IMR-90 (cell line): ENCODE data around the gene IGIP.

Experiments
- BHLHE40 ChIP-seq: fragments of 150-350 bp; IDR thresholded peaks from 2 replicates; pipeline ENCODE4 v1.6.1; 2016; ENCODE audit warnings: mild to moderate bottlenecking, low read depth, low read length
- CEBPB ChIP-seq: IDR thresholded peaks from 2 replicates; pipeline ENCODE4 v1.6.1; 2012; ENCODE audit warnings: low read depth, low read length, improper control_type of control experiment
- FOS ChIP-seq: fragments of 150-350 bp; IDR thresholded peaks from 2 replicates; pipeline ENCODE4 v1.6.1; 2016; ENCODE audit warnings: low read depth, low read length
- MAFK ChIP-seq: IDR thresholded peaks from 2 replicates; pipeline ENCODE4 v1.6.1; 2012; ENCODE audit warnings: low read depth, low read length, improper control_type of control experiment
- MAZ ChIP-seq: IDR thresholded peaks from 2 replicates; pipeline ENCODE4 v1.6.1; 2012; ENCODE audit warnings: low read depth, mild to moderate bottlenecking, low read length, improper control_type of control experiment, moderate library complexity, borderline replicate concordance
- MXI1 ChIP-seq: IDR thresholded peaks from 2 replicates; pipeline ENCODE4 v1.6.1; 2012; ENCODE audit warnings: low read depth, mild to moderate bottlenecking, low read length, moderate library complexity, borderline replicate concordance
- NFE2L2 ChIP-seq: fragments of 150-350 bp; IDR thresholded peaks from 2 replicates; pipeline ENCODE4 v1.6.1; 2016; ENCODE audit warnings: low read depth, mild to moderate bottlenecking, low read length
- POLR2A ChIP-seq: IDR thresholded peaks from 2 replicates; pipeline ENCODE4 v1.6.1; 2012; ENCODE audit warnings: mild to moderate bottlenecking, low read depth, low read length
- RAD21 ChIP-seq: IDR thresholded peaks from 2 replicates; pipeline ENCODE4 v1.6.1; 2012; ENCODE audit warnings: low read length, improper control_type of control experiment
- RCOR1 ChIP-seq: IDR thresholded peaks from 2 replicates; pipeline ENCODE4 v1.6.1; 2012; ENCODE audit warnings: mild to moderate bottlenecking, low read length, improper control_type of control experiment; ENCODE audit not compliant: insufficient replicate concordance
- SMC3 ChIP-seq: fragments of 150-350 bp; IDR thresholded peaks from 2 replicates; pipeline ENCODE4 v1.6.1; 2016; ENCODE audit warnings: low read depth, mild to moderate bottlenecking, antibody characterized with exemption, low read length, moderate library complexity
- TF ChIP-seq, protein P1 (sequence below): conservative IDR thresholded peaks from 2 replicates; pipeline ENCODE4 v1.5.1; 2012; ENCODE audit warnings: mild to moderate bottlenecking, low read depth, low read length, improper control_type of control experiment
- TF ChIP-seq, protein P2 (sequence below): fragments of 150-350 bp; IDR thresholded peaks from 2 replicates; pipeline ENCODE4 v1.6.1; 2017; ENCODE audit warnings: mild to moderate bottlenecking, antibody characterized with exemption, low read length, low read depth
- TF ChIP-seq, protein P3 (sequence below): fragments of 150-350 bp; IDR thresholded peaks from 2 replicates; pipeline ENCODE4 v1.6.1; 2016; ENCODE audit warnings: low read depth, mild to moderate bottlenecking, low read length, moderate library complexity, borderline replicate concordance

DNA sequence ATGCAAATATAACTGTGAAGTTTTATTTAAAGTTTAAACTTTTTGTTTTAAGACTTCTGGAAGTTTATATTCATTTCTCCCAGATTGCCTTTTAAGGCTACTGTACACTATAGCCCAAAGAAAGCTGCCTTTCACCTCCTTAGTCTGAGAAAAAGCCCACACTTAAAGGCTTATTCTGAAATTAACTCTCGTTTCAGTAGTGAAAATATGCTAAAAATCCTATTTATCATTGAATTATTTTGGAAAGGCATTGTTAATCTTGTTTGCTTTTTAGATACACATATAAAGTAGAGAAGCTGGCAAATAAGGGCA is 15.1 kb upstream of the IGIP start:
- TF ChIP-seq SMC3, result no peak
- TF ChIP-seq, protein P1, sequence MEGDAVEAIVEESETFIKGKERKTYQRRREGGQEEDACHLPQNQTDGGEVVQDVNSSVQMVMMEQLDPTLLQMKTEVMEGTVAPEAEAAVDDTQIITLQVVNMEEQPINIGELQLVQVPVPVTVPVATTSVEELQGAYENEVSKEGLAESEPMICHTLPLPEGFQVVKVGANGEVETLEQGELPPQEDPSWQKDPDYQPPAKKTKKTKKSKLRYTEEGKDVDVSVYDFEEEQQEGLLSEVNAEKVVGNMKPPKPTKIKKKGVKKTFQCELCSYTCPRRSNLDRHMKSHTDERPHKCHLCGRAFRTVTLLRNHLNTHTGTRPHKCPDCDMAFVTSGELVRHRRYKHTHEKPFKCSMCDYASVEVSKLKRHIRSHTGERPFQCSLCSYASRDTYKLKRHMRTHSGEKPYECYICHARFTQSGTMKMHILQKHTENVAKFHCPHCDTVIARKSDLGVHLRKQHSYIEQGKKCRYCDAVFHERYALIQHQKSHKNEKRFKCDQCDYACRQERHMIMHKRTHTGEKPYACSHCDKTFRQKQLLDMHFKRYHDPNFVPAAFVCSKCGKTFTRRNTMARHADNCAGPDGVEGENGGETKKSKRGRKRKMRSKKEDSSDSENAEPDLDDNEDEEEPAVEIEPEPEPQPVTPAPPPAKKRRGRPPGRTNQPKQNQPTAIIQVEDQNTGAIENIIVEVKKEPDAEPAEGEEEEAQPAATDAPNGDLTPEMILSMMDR, result no peak
- TF ChIP-seq POLR2A, result no peak
- TF ChIP-seq RCOR1, result no peak
- TF ChIP-seq CEBPB, result no peak
- TF ChIP-seq FOS, result no peak
- TF ChIP-seq MAFK, result no peak
- TF ChIP-seq, protein P2, sequence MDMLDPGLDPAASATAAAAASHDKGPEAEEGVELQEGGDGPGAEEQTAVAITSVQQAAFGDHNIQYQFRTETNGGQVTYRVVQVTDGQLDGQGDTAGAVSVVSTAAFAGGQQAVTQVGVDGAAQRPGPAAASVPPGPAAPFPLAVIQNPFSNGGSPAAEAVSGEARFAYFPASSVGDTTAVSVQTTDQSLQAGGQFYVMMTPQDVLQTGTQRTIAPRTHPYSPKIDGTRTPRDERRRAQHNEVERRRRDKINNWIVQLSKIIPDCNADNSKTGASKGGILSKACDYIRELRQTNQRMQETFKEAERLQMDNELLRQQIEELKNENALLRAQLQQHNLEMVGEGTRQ, result no peak
- TF ChIP-seq, protein P3, sequence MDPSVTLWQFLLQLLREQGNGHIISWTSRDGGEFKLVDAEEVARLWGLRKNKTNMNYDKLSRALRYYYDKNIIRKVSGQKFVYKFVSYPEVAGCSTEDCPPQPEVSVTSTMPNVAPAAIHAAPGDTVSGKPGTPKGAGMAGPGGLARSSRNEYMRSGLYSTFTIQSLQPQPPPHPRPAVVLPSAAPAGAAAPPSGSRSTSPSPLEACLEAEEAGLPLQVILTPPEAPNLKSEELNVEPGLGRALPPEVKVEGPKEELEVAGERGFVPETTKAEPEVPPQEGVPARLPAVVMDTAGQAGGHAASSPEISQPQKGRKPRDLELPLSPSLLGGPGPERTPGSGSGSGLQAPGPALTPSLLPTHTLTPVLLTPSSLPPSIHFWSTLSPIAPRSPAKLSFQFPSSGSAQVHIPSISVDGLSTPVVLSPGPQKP, result no peak
- no peak for TF ChIP-seq MAZ
- TF ChIP-seq MXI1, result no peak
- TF ChIP-seq RAD21, result no peak
- TF ChIP-seq NFE2L2, result no peak
- TF ChIP-seq BHLHE40, result no peak
